Right atrium auricular region (tissue), 2 donors: Measurements from ENCODE around the gene MYH14. TPM values are rescaled to one million over a fixed set of nuclear protein-coding genes. Genes with fewer than 3 reads are reported as not detected.

Experiments used
- DNase-seq: peaks from one replicate; pipeline ENCODE4 v3.0.0-alpha.2; 2019; ENCODE audit warnings: low spot score
- H3K27ac ChIP-seq, 2 donors: fragments of 200-600 bp; sonication (generic); 1 replicate in 1 of 2; 2 replicates in 1 of 2; pipeline ENCODE4 v1.5.1; 2016 to 2019
- H3K27me3 ChIP-seq, 2 donors: fragments of 200-600 bp; sonication (generic); one replicate each; pipeline versions ENCODE4 v1.5.1 to v1.6.0; 2017 to 2019
- H3K36me3 ChIP-seq: fragments of 200-600 bp; sonication (generic); one replicate; pipeline ENCODE4 v1.5.1; 2016
- H3K4me1 ChIP-seq, 2 donors: fragments of 200-600 bp; sonication (generic); one replicate each; pipeline versions ENCODE4 v1.5.1 to v1.6.0; 2017 to 2019
- H3K4me3 ChIP-seq, 2 donors: fragments of 200-600 bp; sonication (generic); 1 replicate in 1 of 2; 2 replicates in 1 of 2; pipeline ENCODE4 v1.5.1; 2017 to 2019; ENCODE audit warnings: mild to moderate bottlenecking in 1 of 2, moderate library complexity in 1 of 2
- H3K9me3 ChIP-seq, 2 donors: fragments of 200-600 bp; sonication (generic); one replicate each; pipeline ENCODE4 v1.5.1; 2019
- CTCF ChIP-seq, 2 donors: fragments of 200-600 bp; sonication (generic); IDR thresholded peaks; one replicate each; pipeline ENCODE4 v1.5.1; 2019; ENCODE audit warnings: antibody characterized with exemption in 2 of 2
- total RNA-seq, 2 donors: library from RNA; depleted of rRNA; stranded (reverse); fragments of >200 nt; gene quantifications; one replicate each; pipeline ENCODE4 v1.1.0, GENCODE V29; 2016

MYH14 gene
- total RNA-seq, 2 donors from 2014 or later: 40.9 to 44.5 TPM

- H3K27me3 ChIP-seq: peaks cover 9 to 17% of the 10 kb centered on the region in 2 donors
- no peak for TF ChIP-seq CTCF (IDR thresholded peaks at IDR 0.05)
- peaks cover 0 to 9% of the 10 kb centered on the region in 2 donors for H3K4me1 ChIP-seq
- no peak overlapping the region for H3K4me3 ChIP-seq
- no peaks in the 10 kb centered on the region for H3K36me3 ChIP-seq
- no peak overlapping the region for H3K27ac ChIP-seq
- no peak for DNase-seq
- H3K9me3 ChIP-seq: no peaks in the 10 kb centered on the region
These were observed 115.0 kb downstream of the MYH14 start for GRCh38 chr19:50318438-50318837.

- TF ChIP-seq CTCF (IDR thresholded peaks at IDR 0.05): no peak
- no peak overlapping the region for H3K27ac ChIP-seq
- peaks cover 4 to 13% of the 10 kb centered on the region in 2 donors for H3K27me3 ChIP-seq
- H3K36me3 ChIP-seq: no peaks in the 10 kb centered on the region
- H3K9me3 ChIP-seq: no peaks in the 10 kb centered on the region
- H3K4me1 ChIP-seq: peaks cover 0 to 5% of the 10 kb centered on the region in 2 donors
- no peak for DNase-seq
- H3K4me3 ChIP-seq: no peak overlapping the region
These were observed 115.7 kb downstream of the MYH14 start for GRCh38 chr19:50319156-50319555.

GRCh38 chr19:50320051-50320450, 116.6 kb downstream of the MYH14 start:
- H3K9me3 ChIP-seq: no peaks in the 10 kb centered on the region
- no peaks in the 10 kb centered on the region for H3K36me3 ChIP-seq
- no peak overlapping the region for H3K4me3 ChIP-seq
- DNase-seq: no peak
- H3K4me1 ChIP-seq: peaks cover 0 to 8% of the 10 kb centered on the region in 2 donors
- TF ChIP-seq CTCF (IDR thresholded peaks at IDR 0.05): no peak
- H3K27me3 ChIP-seq: peaks cover 0 to 4% of the 10 kb centered on the region in 2 donors
- H3K27ac ChIP-seq: no peak overlapping the region

- DNase-seq: no peak
- H3K9me3 ChIP-seq: no peaks in the 10 kb centered on the region
- H3K4me1 ChIP-seq: peaks cover 0 to 11% of the 10 kb centered on the region in 2 donors
- no peaks in the 10 kb centered on the region for H3K36me3 ChIP-seq
- no peak overlapping the region for H3K27ac ChIP-seq
- no peaks in the 10 kb centered on the region for H3K27me3 ChIP-seq
- no peak overlapping the region for H3K4me3 ChIP-seq
- no peak for TF ChIP-seq CTCF (IDR thresholded peaks at IDR 0.05)
These were observed 117.2 kb downstream of the MYH14 start for GRCh38 chr19:50320596-50320995.

GRCh38 chr19:50321831-50322230, 118.4 kb downstream of the MYH14 start:
- DNase-seq: no peak
- Histone ChIP-seq H3K27ac (no peak overlapping the region), H3K27me3 (no peaks in the 10 kb centered on the region), H3K4me1 (peaks cover 0 to 17% of the 10 kb centered on the region in 2 donors), H3K9me3 (no peaks in the 10 kb centered on the region), H3K36me3 (no peaks in the 10 kb centered on the region), H3K4me3 (no peak overlapping the region)
- no peak for TF ChIP-seq CTCF (IDR thresholded peaks at IDR 0.05)

GRCh38 chr19:50322234-50322633, 118.8 kb downstream of the MYH14 start:
- no peak for TF ChIP-seq CTCF (IDR thresholded peaks at IDR 0.05)
- Histone ChIP-seq H3K4me1 (peaks cover 0 to 17% of the 10 kb centered on the region in 2 donors), H3K36me3 (no peaks in the 10 kb centered on the region), H3K27me3 (no peaks in the 10 kb centered on the region), H3K27ac (no peak overlapping the region), H3K4me3 (no peak overlapping the region), H3K9me3 (no peaks in the 10 kb centered on the region)
- no peak for DNase-seq
